Testis (tissue), 3 donors: Measurements from ENCODE around the gene ANKRD60. TPM values are rescaled to one million over a fixed set of nuclear protein-coding genes. Genes with fewer than 3 reads are reported as not detected.

Source experiments
- DNase-seq: peaks from one replicate; pipeline ENCODE4 v3.0.0-alpha.2; 2019
- H3K27ac ChIP-seq, 2 donors: fragments of 200-600 bp; sonication (generic); one replicate each; pipeline ENCODE4 v1.5.1; 2019
- H3K27me3 ChIP-seq: fragments of 200-600 bp; sonication (generic); one replicate; pipeline ENCODE4 v1.5.1; 2019
- H3K36me3 ChIP-seq: fragments of 200-600 bp; sonication (generic); one replicate; pipeline ENCODE4 v1.5.1; 2017; ENCODE audit warnings: low read depth; ENCODE audit errors: missing control alignments
- H3K4me1 ChIP-seq: fragments of 200-600 bp; sonication (generic); one replicate; pipeline ENCODE4 v1.5.1; 2019
- H3K4me3 ChIP-seq, 2 donors: fragments of 200-600 bp; sonication (generic); one replicate each; pipeline ENCODE4 v1.5.1; 2017 to 2019
- H3K9me3 ChIP-seq: fragments of 200-600 bp; sonication (generic); one replicate; pipeline ENCODE4 v1.5.1; 2017
- POLR2A ChIP-seq: fragments of 450-650 bp; IDR thresholded peaks from one replicate; pipeline ENCODE4 v1.6.1; 2017; ENCODE audit warnings: antibody characterized with exemption, mild to moderate bottlenecking, moderate library complexity
- WGBS, 2 donors: methylation state at CpG; one replicate each; pipeline ENCODE4 v1.1.5; 2018; 5-methylcytosine and 5-hydroxymethylcytosine counted together
- intact Hi-C: fragments of 100-400 bp; cut with DNase I; formaldehyde crosslinking; loops from one replicate; pipeline ENCODE4 v1.15.1; 2023; ENCODE audit warnings: low total_unique reads
- polyA plus RNA-seq: library from polyadenylated mRNA; stranded (reverse); fragments of 350-450 nt; fragmentation: Illumina TruSeq; extraction: RNeasy Lipid Tissue Mini Kit (QIAGEN cat#74804); gene quantifications from one replicate; pipeline ENCODE4 v1.2.3, GENCODE V29; 2014; ENCODE audit warnings: low read depth, low replicate concordance; ENCODE audit not compliant: insufficient read depth
- total RNA-seq, 2 donors: library from RNA; depleted of rRNA; stranded (reverse); fragments of >200 nt; gene quantifications; one replicate each; pipeline ENCODE4 v1.2.3, GENCODE V29; 2016
- TF ChIP-seq, protein P1 (sequence below), 3 experiments: fragments of 450-650 bp in 2 of 3; fragments of 200-600 bp in 1 of 3; sonication (generic) in 1 of 3; IDR thresholded peaks; one replicate each; pipeline ENCODE4 v1.5.1; 2016 to 2019; ENCODE audit warnings: antibody characterized with exemption in 3 of 3, mild to moderate bottlenecking in 2 of 3, moderate library complexity in 1 of 3

Gene ANKRD60
- total and polyA plus RNA-seq, 3 donors from 2014 or later: 3.0 to 8.0 (median 7.7) TPM

DNA sequence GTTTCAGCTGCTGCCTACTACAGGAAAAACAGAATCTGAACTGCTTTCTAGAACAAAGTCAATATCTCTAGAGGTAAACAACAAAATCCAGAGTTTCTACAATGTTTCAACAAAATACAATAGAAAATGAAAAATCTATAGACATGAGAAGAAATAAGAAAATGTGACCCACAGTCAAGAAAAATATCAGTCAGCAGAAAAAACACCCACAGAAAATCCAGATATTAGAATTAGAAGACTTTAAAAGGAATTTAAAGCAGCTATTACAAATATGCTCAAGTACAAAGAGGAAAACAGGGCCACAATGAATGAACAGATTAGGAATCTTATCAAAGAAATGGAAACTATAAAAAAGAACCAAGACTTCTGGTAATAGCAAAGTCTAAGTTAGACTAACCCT, 26.4 kb upstream of the ANKRD60 start:
- H3K36me3 ChIP-seq: no peaks in the 10 kb centered on the region
- intact Hi-C loops: no loop called here
- H3K4me1 ChIP-seq: no peaks in the 10 kb centered on the region
- H3K4me3 ChIP-seq: no peak overlapping the region
- H3K27ac ChIP-seq: no peak overlapping the region
- no peak for DNase-seq
- no peaks in the 10 kb centered on the region for H3K27me3 ChIP-seq
- no peak for TF ChIP-seq POLR2A
- TF ChIP-seq, protein P1, sequence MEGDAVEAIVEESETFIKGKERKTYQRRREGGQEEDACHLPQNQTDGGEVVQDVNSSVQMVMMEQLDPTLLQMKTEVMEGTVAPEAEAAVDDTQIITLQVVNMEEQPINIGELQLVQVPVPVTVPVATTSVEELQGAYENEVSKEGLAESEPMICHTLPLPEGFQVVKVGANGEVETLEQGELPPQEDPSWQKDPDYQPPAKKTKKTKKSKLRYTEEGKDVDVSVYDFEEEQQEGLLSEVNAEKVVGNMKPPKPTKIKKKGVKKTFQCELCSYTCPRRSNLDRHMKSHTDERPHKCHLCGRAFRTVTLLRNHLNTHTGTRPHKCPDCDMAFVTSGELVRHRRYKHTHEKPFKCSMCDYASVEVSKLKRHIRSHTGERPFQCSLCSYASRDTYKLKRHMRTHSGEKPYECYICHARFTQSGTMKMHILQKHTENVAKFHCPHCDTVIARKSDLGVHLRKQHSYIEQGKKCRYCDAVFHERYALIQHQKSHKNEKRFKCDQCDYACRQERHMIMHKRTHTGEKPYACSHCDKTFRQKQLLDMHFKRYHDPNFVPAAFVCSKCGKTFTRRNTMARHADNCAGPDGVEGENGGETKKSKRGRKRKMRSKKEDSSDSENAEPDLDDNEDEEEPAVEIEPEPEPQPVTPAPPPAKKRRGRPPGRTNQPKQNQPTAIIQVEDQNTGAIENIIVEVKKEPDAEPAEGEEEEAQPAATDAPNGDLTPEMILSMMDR (IDR thresholded peaks at IDR 0.05): no peak
- no peaks in the 10 kb centered on the region for H3K9me3 ChIP-seq

DNA sequence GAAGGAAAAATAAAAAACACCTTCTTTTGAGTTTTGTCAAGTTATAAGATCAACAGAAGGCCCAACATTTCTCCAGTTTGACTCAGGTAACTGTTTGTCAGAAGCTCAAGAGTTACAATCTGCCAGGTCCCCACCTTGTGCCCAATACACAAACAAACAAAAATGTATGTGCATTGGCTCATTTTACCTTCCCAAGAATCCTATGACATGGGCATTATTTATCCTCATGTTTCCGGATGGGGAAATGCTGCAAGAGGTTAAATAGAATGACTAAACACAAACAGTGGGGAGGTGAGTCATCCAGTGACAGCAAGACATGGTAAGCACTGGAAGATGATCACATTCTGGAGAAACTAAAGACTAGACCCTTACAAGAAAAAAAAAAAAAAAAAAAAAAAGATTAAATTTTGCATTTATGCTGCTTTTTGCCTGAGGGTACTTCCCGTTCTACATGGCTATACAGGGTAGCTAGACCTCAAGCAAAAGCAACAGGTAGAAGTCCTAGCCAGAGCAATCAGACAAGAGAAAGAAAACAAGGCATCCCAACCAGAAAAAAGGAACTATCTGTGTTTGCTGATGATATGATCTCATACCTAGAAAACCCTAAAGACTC, 23.6 kb upstream of the ANKRD60 start:
- Histone ChIP-seq H3K9me3 (no peaks in the 10 kb centered on the region), H3K4me3 (no peak overlapping the region), H3K36me3 (no peaks in the 10 kb centered on the region), H3K4me1 (no peaks in the 10 kb centered on the region), H3K27ac (no peak overlapping the region), H3K27me3 (no peaks in the 10 kb centered on the region)
- TF ChIP-seq POLR2A: no peak
- TF ChIP-seq, protein P1 (IDR thresholded peaks at IDR 0.05): no peak
- DNase-seq: no peak
- intact Hi-C loops: no loop called here
- 94 to 95% methylated on average over 2 of the region's 2 CpGs for WGBS, 2 donors

DNA sequence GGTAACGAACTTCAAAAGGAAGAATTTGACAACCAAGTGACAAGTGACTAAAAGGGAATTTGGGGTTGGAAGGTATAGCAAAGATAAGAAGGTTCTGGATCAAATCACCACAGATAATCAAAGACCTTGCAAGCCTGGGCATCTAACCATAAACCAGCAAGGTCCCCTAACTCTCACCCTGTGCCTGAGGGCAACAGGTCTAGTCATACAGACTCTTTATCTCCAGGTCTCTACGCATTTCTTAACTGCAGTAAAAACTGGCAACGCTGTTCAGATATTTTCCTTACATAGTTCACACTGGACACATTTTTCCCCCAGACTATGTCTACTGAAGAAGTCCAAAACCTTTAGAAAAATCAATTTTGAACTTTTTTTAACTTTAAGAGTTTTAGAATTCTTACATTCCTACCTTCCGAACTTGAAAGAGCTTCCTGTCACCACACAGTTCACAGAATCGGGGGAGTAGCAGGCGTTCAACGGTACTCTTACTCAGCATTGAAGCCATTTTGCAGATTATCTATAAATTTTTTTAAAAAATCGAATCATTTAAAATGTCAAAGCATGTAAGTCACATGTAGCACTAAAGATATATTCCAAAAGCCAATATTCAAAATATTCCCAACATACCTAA, 23.0 kb upstream of the ANKRD60 start:
- 84 to 94% methylated on average over 8 of the region's 8 CpGs for WGBS, 2 donors
- no peak overlapping the region for H3K4me3 ChIP-seq
- intact Hi-C loops: no loop called here

DNA sequence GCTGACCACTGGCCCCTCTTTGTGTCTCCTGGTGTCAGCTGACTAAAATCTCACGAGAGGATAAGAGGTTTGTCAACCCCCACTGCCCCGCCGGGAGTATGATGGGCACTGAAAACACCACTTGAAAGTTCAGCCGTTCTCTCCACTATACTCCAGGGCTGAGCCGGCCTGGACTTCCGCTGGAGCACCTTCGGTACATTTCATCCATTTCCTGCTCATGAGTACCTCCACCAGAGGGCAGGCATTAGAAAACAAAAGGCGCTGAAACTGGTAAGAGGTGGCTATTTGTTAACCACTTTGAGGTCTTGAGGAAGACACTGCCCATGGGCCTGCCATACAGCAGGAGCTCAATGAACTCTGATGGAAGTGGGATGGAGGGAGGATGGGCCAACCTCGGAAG, 17.9 kb upstream of the ANKRD60 start:
- WGBS, 2 donors: 78 to 81% methylated on average over 9 of the region's 9 CpGs
- TF ChIP-seq, protein P1 (IDR thresholded peaks at IDR 0.05): peak in 1 of 3 experiments; percentile 20
- TF ChIP-seq POLR2A: no peak
- intact Hi-C loops: no loop called here
- H3K36me3 ChIP-seq: no peaks in the 10 kb centered on the region
- no peaks in the 10 kb centered on the region for H3K27me3 ChIP-seq
- DNase-seq: no peak
- H3K4me1 ChIP-seq: no peaks in the 10 kb centered on the region
- H3K27ac ChIP-seq: no peak overlapping the region
- H3K4me3 ChIP-seq: no peak overlapping the region
- no peaks in the 10 kb centered on the region for H3K9me3 ChIP-seq

More for the DNA sequence above, 23.0 kb upstream of the ANKRD60 start:
- Histone ChIP-seq H3K27ac (no peak overlapping the region), H3K9me3 (no peaks in the 10 kb centered on the region), H3K4me1 (no peaks in the 10 kb centered on the region), H3K36me3 (no peaks in the 10 kb centered on the region), H3K27me3 (no peaks in the 10 kb centered on the region)
- no peak for DNase-seq
- TF ChIP-seq, protein P1 (IDR thresholded peaks at IDR 0.05): no peak
- TF ChIP-seq POLR2A: no peak

DNA sequence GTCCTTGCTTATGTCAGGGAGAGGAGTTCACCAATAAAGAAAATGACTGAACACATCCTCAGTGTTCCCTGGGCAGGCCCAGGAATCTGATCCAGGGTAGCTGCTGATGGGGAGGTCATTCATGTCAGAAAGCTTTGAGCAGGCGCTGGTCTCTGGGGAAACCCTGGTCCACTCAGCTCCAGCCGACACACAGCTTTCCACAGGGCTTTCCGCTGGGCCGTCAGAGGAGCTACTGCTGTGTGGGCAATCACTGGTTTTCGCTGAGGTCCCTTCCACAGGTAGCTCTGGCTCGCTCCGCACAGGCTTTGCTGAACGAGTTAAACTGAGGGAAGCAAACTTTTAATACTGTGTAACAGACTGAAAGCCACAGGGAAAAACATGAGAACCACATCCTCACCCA, 17.5 kb upstream of the ANKRD60 start:
- TF ChIP-seq, protein P1 (IDR thresholded peaks at IDR 0.05): no peak
- TF ChIP-seq POLR2A: no peak

More for the DNA sequence above, 17.5 kb upstream of the ANKRD60 start:
- WGBS, 2 donors: 93 to 94% methylated on average over 8 of the region's 8 CpGs
- Histone ChIP-seq H3K4me3 (no peak overlapping the region), H3K27me3 (no peaks in the 10 kb centered on the region), H3K36me3 (no peaks in the 10 kb centered on the region), H3K4me1 (no peaks in the 10 kb centered on the region), H3K9me3 (no peaks in the 10 kb centered on the region), H3K27ac (no peak overlapping the region)
- no peak for DNase-seq
- intact Hi-C loops: no loop called here
